Activated T-helper 2 cell treated with anti-CD3 and anti-CD28 coated beads, Interferon-gamma antibody, Interleukin-2, Interleukin-4, amounts not matched to agents 10 μg/mL and 5 μg/mL and 100 μg/mL, durations not matched to agents 14 hours and 24 hours and 36 hours (primary cell): Measurements from ENCODE around the gene RIPK3. TPM values are rescaled to one million over a fixed set of nuclear protein-coding genes. Genes with fewer than 3 reads are reported as not detected.
"Not testable (repeated sequence)": the region's sequence is repeated elsewhere in the genome, so short reads cannot be mapped to it uniquely, and the experiment has no call there.

Experiments used
- DNase-seq: peaks from one replicate; pipeline ENCODE4 v3.0.0; 2021; ENCODE audit warnings: low spot score
- H3K27ac Mint-ChIP-seq: one replicate; pipeline ENCODE4 v1.8.0; 2021; ENCODE audit warnings: mixed read lengths
- H3K27me3 Mint-ChIP-seq: one replicate; pipeline ENCODE4 v1.8.0; 2021; ENCODE audit warnings: low read depth, mixed read lengths
- H3K36me3 Mint-ChIP-seq: one replicate; pipeline ENCODE4 v1.8.0; 2021; ENCODE audit warnings: low read depth, mixed read lengths
- H3K4me1 Mint-ChIP-seq: one replicate; pipeline ENCODE4 v1.8.0; 2021; ENCODE audit warnings: low read depth, mixed read lengths
- H3K4me3 Mint-ChIP-seq: one replicate; pipeline ENCODE4 v1.8.0; 2021; ENCODE audit warnings: low read depth, mild to moderate bottlenecking, moderate library complexity, mixed read lengths
- H3K9me3 Mint-ChIP-seq: one replicate; pipeline ENCODE4 v1.8.0; 2021; ENCODE audit warnings: mixed read lengths
- intact Hi-C: fragments of 100-400 bp; cut with micrococcal nuclease; formaldehyde crosslinking; loops from one replicate; pipeline ENCODE4 v1.15.1; 2023
- total RNA-seq: library from RNA; stranded (reverse); gene quantifications from 2 replicates; pipeline ENCODE4 v1.2.3, GENCODE V29; 2022

The RIPK3 gene
- total RNA-seq, 1 donor from 2014 or later = 15.4 TPM

DNA sequence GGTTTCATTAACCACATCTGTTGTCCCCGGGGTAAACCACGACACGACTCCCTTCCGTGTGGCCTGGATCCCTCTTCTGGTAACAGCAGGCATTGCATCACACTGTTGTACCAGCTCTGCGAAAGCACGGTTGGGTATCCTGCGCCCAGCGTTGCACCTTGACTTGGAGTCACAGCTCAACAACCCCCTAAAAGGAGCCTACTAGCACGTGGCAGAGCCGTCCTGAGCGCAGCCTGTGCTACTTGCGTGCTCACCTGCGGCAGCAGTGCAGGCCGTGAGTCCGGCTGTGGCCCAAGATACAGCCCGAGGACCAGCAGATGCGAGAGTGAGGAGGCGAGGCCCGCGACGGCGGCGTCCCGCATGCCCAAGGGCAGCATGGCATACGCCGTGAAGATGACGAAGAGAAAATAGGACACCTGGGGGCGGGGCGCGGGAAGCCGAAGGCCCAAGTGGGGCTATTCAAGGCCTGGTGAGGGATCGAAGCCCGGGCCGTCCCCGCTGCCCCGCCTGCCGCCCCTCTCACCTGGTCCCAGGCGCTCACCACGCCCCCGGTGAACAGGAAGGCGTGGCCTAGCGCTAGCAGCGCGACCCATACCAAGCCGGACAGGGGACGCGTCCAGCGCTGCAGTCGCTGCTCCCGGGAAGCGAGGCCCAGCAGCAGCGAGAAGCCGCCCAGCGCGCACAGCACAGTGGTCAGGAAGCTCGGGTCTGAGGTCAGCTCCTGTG lies 7.4 kb downstream of the RIPK3 start:
- H3K9me3 Mint-ChIP-seq = no peaks in the 10 kb centered on the region
- H3K4me3 Mint-ChIP-seq = peak overlapping the region; percentile 66
- peak; percentile 82 for DNase-seq
- peaks cover 24% of the 10 kb centered on the region for H3K36me3 Mint-ChIP-seq
- H3K27me3 Mint-ChIP-seq = peaks cover 27% of the 10 kb centered on the region
- peak overlapping the region; percentile 3 for H3K27ac Mint-ChIP-seq
- intact Hi-C loops = loop anchor here (1.0 to 10.0 kb wide), 3 partner anchors 18 to 332 kb away; partner anchors contain the start of gene TINF2
- peaks cover 36% of the 10 kb centered on the region for H3K4me1 Mint-ChIP-seq

DNA sequence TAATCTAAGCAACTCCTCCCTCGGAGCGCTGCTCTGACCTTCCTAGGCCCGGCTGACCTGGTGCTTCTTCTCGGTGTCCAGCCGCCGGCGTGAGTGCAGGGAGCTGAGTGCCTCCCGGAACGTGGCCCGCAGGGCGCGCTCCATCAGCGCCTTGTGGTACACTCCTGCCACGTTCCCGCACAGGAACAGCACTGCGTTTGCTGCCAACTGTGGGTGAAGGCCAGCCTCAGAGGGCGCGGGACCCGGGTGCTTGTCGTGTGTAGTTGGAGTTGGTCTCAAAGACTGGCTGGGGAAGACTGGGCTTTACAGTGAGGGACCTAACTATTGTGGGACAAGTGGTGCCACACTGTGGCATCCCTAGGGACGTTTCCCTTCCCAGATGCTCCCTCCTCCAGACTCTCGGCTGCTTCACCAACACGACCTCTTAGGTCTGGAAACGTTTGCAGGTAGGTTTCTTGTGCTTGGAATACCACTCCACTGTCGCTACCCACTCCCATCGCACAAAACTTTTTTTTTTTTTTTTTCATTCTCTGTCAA lies 8.0 kb downstream of the RIPK3 start:
- DNase-seq = no peak
- H3K9me3 Mint-ChIP-seq = no peaks in the 10 kb centered on the region
- peaks cover 39% of the 10 kb centered on the region for H3K4me1 Mint-ChIP-seq
- intact Hi-C loops = loop anchor here (1.0 to 10.0 kb wide), 3 partner anchors 17 to 333 kb away; partner anchors contain the start of gene TINF2
- H3K4me3 Mint-ChIP-seq = peak overlapping the region; percentile 66
- H3K27ac Mint-ChIP-seq = peak overlapping the region; percentile 3
- peaks cover 27% of the 10 kb centered on the region for H3K27me3 Mint-ChIP-seq
- peaks cover 19% of the 10 kb centered on the region for H3K36me3 Mint-ChIP-seq

DNA sequence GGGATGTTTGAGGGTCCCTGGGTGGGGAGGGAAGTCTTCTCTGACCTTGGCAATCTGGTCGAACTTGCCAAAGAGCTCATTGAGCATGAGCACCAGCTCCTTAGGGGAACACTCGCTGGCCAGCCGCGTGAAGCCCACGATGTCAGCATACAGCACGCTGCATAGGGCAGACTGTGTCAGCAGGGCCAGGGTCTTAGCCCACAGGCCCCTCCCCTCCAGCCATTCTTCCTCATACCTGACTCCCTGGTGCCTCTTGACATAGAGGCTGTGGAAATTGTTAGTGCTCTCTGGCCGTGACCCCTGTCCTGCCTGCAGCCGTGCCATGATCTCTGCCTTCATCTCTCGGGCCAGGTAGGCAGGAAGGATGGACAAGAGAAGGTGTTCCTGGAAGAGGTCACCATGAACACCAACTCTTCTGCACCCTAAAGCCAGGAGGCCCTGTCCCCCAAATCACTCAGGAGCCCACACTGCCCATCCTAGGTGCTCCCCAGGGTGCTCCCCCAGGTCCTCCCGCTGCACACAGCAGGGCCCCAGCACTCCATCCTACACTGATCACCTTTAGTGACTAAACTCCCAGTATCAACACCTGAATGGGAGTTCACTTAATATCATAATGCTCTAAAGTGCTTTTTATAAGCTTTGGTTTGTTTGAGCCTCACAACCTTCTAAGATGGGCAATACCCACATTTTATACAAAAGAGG lies 8.7 kb downstream of the RIPK3 start:
- Mint-ChIP-seq H3K4me3 (no peak overlapping the region), H3K4me1 (peaks cover 39% of the 10 kb centered on the region)

DNA sequence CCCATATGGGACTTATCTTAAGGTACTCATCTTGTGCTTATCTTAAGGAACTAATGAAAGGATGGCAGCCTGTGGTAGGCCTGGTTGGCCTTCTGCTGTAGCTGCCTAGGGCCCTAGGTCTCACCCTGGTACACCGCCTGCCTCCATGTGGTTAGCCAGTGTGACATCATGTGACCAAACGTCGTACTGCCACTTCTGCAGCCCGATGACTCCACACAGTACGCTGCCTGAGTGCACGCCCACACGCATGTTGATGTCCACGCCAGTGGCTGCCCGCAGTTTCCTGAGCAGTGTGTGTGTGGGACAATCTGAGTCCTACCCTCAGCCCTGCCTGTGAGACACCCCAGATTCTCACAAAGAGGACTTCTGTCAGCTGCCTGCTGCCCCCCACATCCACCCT lies 10.1 kb downstream of the RIPK3 start:
- Mint-ChIP-seq H3K9me3 (no peaks in the 10 kb centered on the region), H3K36me3 (no peaks in the 10 kb centered on the region), H3K4me1 (peaks cover 38% of the 10 kb centered on the region), H3K4me3 (no peak overlapping the region), H3K27ac (no peak overlapping the region), H3K27me3 (peaks cover 20% of the 10 kb centered on the region)
- no peak for DNase-seq
- intact Hi-C loops = loop anchor here (10.0 kb wide), 1 partner anchor 335 kb away; no protein-coding TSS in a partner anchor

More for the DNA sequence above, 8.7 kb downstream of the RIPK3 start:
- Mint-ChIP-seq H3K27ac (no peak overlapping the region), H3K27me3 (peaks cover 27% of the 10 kb centered on the region), H3K36me3 (peaks cover 12% of the 10 kb centered on the region), H3K9me3 (no peaks in the 10 kb centered on the region)
- intact Hi-C loops = loop anchor here (10.0 kb wide), 1 partner anchor 334 kb away; no protein-coding TSS in a partner anchor
- DNase-seq = no peak

DNA sequence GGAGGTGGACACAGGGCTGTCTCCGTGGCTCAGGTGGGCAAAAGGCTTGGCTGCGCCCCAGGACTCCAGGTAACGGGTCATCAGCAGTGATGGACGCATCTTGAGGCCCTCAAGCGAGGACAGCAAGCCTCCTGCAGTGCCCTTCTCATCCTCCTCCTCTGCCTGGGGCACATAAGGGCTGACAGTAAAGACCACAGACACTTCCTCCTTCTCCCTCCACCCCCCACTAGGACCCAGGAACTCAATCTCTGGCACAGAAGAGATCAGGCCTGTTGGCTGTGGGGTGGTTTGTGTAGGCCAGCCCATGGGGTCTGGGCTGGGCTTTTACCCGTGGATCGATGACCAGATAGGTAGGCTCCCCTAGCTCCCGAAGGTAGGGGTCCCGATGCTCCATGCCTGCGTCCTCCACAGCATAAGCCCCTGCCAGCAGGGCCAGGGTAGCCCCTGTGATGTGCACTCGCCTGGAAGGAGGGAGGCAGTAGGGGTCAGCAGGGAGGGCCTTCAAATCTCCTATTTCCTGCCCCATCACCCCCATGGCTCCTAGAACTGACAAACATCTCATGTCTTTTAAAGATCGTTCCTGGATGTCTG lies 10.6 kb downstream of the RIPK3 start:
- H3K4me3 Mint-ChIP-seq = no peak overlapping the region
- no peaks in the 10 kb centered on the region for H3K9me3 Mint-ChIP-seq
- H3K4me1 Mint-ChIP-seq = peaks cover 38% of the 10 kb centered on the region
- DNase-seq = no peak
- no peak overlapping the region for H3K27ac Mint-ChIP-seq
- H3K27me3 Mint-ChIP-seq = peaks cover 17% of the 10 kb centered on the region
- H3K36me3 Mint-ChIP-seq = no peaks in the 10 kb centered on the region
- intact Hi-C loops = no loop called here

DNA sequence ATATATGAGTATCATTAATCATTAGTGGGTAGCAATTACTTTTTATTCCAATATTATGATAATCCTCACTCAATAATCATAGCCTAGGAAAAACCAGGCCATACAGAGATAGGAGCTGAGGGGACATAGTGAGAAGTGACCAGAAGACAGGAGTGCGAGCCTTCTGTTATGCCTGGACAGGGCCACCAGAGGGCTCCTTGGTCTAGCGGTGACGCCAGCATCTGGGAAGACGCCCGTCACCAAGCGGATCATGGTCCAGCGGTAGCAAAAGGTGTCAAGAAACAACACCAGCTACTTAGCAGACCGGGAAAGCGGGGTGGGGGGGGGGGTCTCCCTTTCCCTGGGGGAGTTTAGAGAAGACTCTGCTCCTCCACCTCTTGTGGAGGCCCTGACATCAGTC lies 11.9 kb downstream of the RIPK3 start:
- peaks cover 16% of the 10 kb centered on the region for H3K27me3 Mint-ChIP-seq
- H3K36me3 Mint-ChIP-seq, H3K9me3 Mint-ChIP-seq, H3K4me3 Mint-ChIP-seq, H3K27ac Mint-ChIP-seq, intact Hi-C loops, DNase-seq: not testable (repeated sequence)
- H3K4me1 Mint-ChIP-seq = peaks cover 34% of the 10 kb centered on the region

DNA sequence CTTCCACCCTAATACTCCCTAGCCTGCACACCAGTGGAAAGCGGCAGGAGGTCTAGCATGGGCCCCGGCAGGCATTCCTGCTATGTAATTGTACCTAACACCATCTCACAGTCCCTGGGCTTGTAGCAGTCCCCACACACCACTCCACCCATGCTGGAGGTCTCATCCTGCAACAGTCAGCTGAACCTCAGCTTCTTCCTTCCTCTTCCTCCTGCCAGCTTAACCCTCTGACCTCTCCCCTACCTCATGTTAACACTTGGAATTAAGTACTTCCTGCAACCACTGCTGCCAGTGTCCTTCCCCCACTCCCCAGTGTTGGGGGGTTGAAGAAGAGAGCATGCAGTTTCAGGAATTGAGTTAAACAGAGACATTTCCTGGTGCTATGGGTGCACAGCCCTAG lies 12.5 kb downstream of the RIPK3 start:
- Mint-ChIP-seq H3K9me3 (no peaks in the 10 kb centered on the region), H3K27me3 (peaks cover 13% of the 10 kb centered on the region), H3K36me3 (no peaks in the 10 kb centered on the region), H3K4me1 (peaks cover 31% of the 10 kb centered on the region), H3K4me3 (no peak overlapping the region), H3K27ac (no peak overlapping the region)
- intact Hi-C loops = no loop called here
- DNase-seq = no peak

DNA sequence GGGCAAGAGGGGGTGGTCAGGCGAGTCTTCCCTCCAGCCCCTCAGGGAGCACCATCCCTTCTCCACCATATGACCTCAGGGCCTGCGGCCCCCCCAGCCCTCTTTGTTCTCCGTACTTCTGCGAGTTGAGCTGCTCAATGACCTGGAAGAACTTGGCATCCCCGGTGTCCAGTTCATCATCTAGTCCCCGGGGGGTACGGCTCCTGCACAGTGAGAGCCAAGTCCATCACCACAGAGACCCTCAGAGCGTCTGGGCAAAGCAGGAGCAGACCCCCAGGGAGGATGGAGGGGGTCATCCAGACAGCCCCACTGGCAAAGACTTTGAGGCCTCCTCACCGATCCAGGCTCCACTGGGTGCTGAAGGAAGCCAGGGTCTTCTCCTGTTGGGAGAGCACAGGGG lies 13.8 kb downstream of the RIPK3 start:
- Mint-ChIP-seq H3K4me1 (peaks cover 27% of the 10 kb centered on the region), H3K4me3 (no peak overlapping the region), H3K27ac (no peak overlapping the region), H3K27me3 (peaks cover 7% of the 10 kb centered on the region), H3K9me3 (no peaks in the 10 kb centered on the region), H3K36me3 (no peaks in the 10 kb centered on the region)
- intact Hi-C loops = no loop called here
- no peak for DNase-seq

DNA sequence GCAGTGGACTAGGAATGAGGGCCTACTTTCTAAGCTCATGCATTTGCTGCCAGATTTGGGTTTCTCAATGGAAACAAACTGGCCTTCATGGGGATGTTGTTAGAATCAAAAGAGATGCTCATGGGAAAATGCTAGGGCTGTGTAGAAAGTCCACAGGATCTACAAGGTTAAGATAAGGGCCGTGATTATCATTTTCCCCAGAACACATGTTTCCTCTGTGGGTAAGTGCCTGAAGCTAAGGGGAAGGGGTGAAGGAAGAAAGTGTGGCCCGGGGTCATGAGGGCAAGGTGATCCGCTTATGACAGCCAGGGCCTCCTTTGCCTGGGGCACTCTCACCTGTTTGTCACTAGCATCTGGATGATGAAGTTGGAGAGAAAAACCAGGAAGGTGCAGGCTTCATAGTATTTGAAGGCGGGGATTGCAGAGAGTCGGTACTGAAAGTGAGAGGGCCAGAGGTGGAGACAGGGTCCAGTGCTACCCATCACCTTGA lies 14.7 kb downstream of the RIPK3 start:
- no peak overlapping the region for H3K27ac Mint-ChIP-seq
- H3K9me3 Mint-ChIP-seq = no peaks in the 10 kb centered on the region
- intact Hi-C loops = no loop called here
- H3K4me1 Mint-ChIP-seq = peaks cover 25% of the 10 kb centered on the region
- DNase-seq = no peak
- H3K27me3 Mint-ChIP-seq = peaks cover 4% of the 10 kb centered on the region
- no peak overlapping the region for H3K4me3 Mint-ChIP-seq
- H3K36me3 Mint-ChIP-seq = no peaks in the 10 kb centered on the region

DNA sequence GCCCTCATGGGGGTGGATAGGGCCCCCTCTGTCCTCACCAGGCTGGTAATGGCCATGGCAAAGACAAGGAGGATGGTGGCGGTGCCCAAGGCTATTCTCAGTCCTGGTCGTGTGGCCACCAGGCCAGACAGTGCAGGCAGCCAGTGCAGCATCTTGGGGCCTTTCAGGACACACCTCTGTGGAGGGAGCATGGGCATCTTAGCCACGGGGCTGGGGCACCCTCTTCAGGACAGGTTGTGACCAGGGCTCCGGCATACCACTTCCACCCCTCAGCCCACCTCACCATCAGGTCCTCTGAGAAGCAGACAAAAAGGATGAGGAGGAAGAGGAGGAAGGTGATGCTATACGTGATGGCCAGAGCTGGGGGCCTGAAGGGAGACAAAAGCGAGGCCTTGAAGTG lies 15.8 kb downstream of the RIPK3 start:
- Mint-ChIP-seq H3K36me3 (no peaks in the 10 kb centered on the region), H3K4me1 (peaks cover 16% of the 10 kb centered on the region), H3K27ac (no peak overlapping the region), H3K9me3 (no peaks in the 10 kb centered on the region), H3K27me3 (peaks cover 11% of the 10 kb centered on the region), H3K4me3 (no peak overlapping the region)
- DNase-seq = no peak
- intact Hi-C loops = no loop called here

DNA sequence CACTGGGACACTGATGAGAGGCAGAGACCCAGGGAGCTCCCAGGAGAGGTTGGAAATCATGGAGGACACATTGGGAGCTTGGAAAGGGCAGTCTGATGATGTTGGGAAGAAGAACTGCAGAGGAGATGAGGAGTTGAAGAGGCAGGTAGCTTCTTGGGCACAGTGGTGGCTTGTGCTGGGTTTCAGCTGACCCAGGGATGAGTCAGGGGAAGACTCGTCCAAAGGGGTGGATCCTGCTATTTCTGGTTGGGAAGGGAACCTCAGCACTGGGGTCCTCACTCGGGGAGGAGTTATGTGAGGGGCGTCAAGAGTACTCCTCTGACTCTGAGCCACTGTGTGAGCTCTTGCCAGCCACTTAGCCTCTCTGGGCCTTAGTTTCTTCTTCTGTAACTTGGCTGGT lies 16.4 kb downstream of the RIPK3 start:
- intact Hi-C loops = no loop called here
- H3K27ac Mint-ChIP-seq = no peak overlapping the region
- no peak overlapping the region for H3K4me3 Mint-ChIP-seq
- H3K27me3 Mint-ChIP-seq = peaks cover 11% of the 10 kb centered on the region
- no peaks in the 10 kb centered on the region for H3K36me3 Mint-ChIP-seq
- DNase-seq = no peak
- H3K4me1 Mint-ChIP-seq = peaks cover 9% of the 10 kb centered on the region
- no peaks in the 10 kb centered on the region for H3K9me3 Mint-ChIP-seq

DNA sequence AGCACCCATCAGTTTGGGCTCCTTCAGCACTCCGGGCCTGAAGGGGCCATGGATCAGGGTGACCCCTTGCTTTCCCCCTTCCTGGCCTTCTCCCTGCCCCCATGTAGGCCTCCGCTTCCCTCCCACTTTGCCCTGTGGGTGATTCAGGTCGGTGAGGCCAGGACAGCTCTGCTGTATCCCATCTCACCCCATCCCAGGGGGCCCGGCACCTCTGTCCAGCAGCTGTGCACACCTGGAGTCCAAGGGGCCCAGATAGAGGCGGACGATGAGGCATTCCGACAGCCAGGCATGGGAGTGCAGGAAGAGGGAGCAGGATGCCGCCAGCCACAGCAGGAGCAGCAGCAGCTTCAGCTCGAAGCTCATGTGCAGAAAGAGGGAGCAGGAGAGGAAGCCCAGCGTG lies 17.1 kb downstream of the RIPK3 start:
- H3K9me3 Mint-ChIP-seq = no peaks in the 10 kb centered on the region
- H3K4me1 Mint-ChIP-seq = peaks cover 12% of the 10 kb centered on the region
- DNase-seq = no peak
- H3K36me3 Mint-ChIP-seq = no peaks in the 10 kb centered on the region
- intact Hi-C loops = no loop called here
- H3K27ac Mint-ChIP-seq = no peak overlapping the region
- no peak overlapping the region for H3K4me3 Mint-ChIP-seq
- peaks cover 11% of the 10 kb centered on the region for H3K27me3 Mint-ChIP-seq
